ENCODE results near the gene INSRR. TPM values are rescaled to one million over a fixed set of nuclear protein-coding genes. Genes with fewer than 3 reads are reported as not detected.

INSRR gene
- total and polyA plus RNA-seq, 3 experiments from 2014 or later, result 0.07 TPM; not detected in 2

DNA sequence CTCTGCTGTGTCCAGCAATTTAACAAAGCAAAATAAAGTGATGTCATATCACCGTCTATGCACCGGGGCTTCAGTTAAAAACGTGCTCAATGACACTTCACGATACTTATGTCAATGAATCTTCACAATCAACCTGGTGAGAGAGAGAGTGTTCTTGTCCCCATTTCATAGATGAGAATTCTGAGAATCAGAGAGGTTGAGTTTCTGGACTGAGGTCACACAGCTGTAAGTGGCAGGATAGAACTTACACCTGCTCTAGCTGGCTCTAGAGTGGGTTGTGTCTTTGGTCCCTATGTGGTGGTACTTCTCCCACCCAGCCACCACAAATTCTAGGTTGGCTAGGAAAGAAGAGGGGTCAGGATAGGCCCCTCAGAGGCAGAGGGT is 6.9 kb upstream of the INSRR start:
- peaks cover 32% of the 10 kb centered on the region for H3K27me3 ChIP-seq (ENCODE audit: insufficient read depth, low read length, poor library complexity, severe bottlenecking)

GRCh38 chr1:156865258-156865657 is 6.3 kb upstream of the INSRR start:
- Histone ChIP-seq H3K9me3 (ENCODE audit: low read length) (no peaks in the 10 kb centered on the region), H3K27ac (ENCODE audit: low read depth, low read length) (peak overlapping the region; percentile 15), H3K4me1 (ENCODE audit: insufficient read depth, low read length) (peaks cover 19% of the 10 kb centered on the region), H3K4me3 (ENCODE audit: low read length) (no peak overlapping the region), H3K27me3 (ENCODE audit: insufficient read depth, low read length, poor library complexity, severe bottlenecking) (peaks cover 34% of the 10 kb centered on the region), H3K36me3 (ENCODE audit: insufficient read depth, low read length) (no peaks in the 10 kb centered on the region)
- no peak overlapping the region for H3K4me3 Mint-ChIP-seq
- H3K4me1 Mint-ChIP-seq, result peaks cover 19 to 30% (median 21%) of the 10 kb centered on the region in 3 donors
- CTCF ChIA-PET, result interaction anchor here (1.2 to 1.6 kb wide), 2 partner anchors 24 to 176 kb away, joined by 3 to 4 read pairs; no protein-coding TSS in a partner anchor
- POLR2A ChIA-PET, result no interaction called here
- peak overlapping the region in 1 of 8 donors; percentile 42 for H3K27ac Mint-ChIP-seq
- peaks cover 43 to 57% of the 10 kb centered on the region in 2 donors for H3K27me3 Mint-ChIP-seq
- DNase-seq, result no peak
- no peaks in the 10 kb centered on the region for H3K36me3 Mint-ChIP-seq
- no peaks in the 10 kb centered on the region for H3K9me3 Mint-ChIP-seq

More for the DNA sequence above, 6.9 kb upstream of the INSRR start:
- Histone ChIP-seq H3K4me1 (ENCODE audit: insufficient read depth, low read length) (peaks cover 14% of the 10 kb centered on the region), H3K9me3 (ENCODE audit: low read length) (no peaks in the 10 kb centered on the region), H3K4me3 (ENCODE audit: low read length) (no peak overlapping the region), H3K27ac (ENCODE audit: low read depth, low read length) (no peak overlapping the region), H3K36me3 (ENCODE audit: insufficient read depth, low read length) (no peaks in the 10 kb centered on the region)
- Mint-ChIP-seq H3K4me1 (peaks cover 17 to 27% (median 18%) of the 10 kb centered on the region in 3 donors), H3K9me3 (no peaks in the 10 kb centered on the region), H3K4me3 (no peak overlapping the region), H3K27ac (peak overlapping the region in 2 of 8 donors; percentile 1 to 42), H3K27me3 (peaks cover 42 to 53% of the 10 kb centered on the region in 2 donors), H3K36me3 (no peaks in the 10 kb centered on the region)
- no peak for DNase-seq
- CTCF ChIA-PET, result interaction anchor here (1.2 kb wide), 1 partner anchor 24 kb away, joined by 3 read pairs; no protein-coding TSS in a partner anchor
- POLR2A ChIA-PET, result no interaction called here

- H3K27me3 ChIP-seq (ENCODE audit: insufficient read depth, low read length, poor library complexity, severe bottlenecking), result peaks cover 35% of the 10 kb centered on the region
- Mint-ChIP-seq H3K4me3 (no peak overlapping the region), H3K27me3 (peaks cover 43 to 61% of the 10 kb centered on the region in 2 donors), H3K27ac (no peak overlapping the region), H3K4me1 (peaks cover 21 to 35% (median 24%) of the 10 kb centered on the region in 3 donors), H3K9me3 (no peaks in the 10 kb centered on the region), H3K36me3 (no peaks in the 10 kb centered on the region)
- no peak for DNase-seq
- H3K4me3 ChIP-seq (ENCODE audit: low read length), result no peak overlapping the region
- ChIA-PET CTCF (interaction anchor here (1.2 to 1.6 kb wide), 2 partner anchors 25 to 175 kb away, joined by 3 to 4 read pairs; no protein-coding TSS in a partner anchor), POLR2A (interaction anchor here (0.6 kb wide), 1 partner anchor 259 kb away, joined by 6 read pairs; no protein-coding TSS in a partner anchor)
- H3K36me3 ChIP-seq (ENCODE audit: insufficient read depth, low read length), result no peaks in the 10 kb centered on the region
- H3K4me1 ChIP-seq (ENCODE audit: insufficient read depth, low read length), result peaks cover 22% of the 10 kb centered on the region
- H3K9me3 ChIP-seq (ENCODE audit: low read length), result no peaks in the 10 kb centered on the region
- no peak overlapping the region for H3K27ac ChIP-seq (ENCODE audit: low read depth, low read length)
These were observed 5.9 kb upstream of the INSRR start for GRCh38 chr1:156864796-156865195.

- peaks cover 40 to 63% of the 10 kb centered on the region in 2 donors for H3K27me3 Mint-ChIP-seq
- DNase-seq, result no peak
- H3K36me3 Mint-ChIP-seq, result no peaks in the 10 kb centered on the region
- Histone ChIP-seq H3K27ac (ENCODE audit: low read depth, low read length) (peak overlapping the region; percentile 59), H3K27me3 (ENCODE audit: insufficient read depth, low read length, poor library complexity, severe bottlenecking) (peaks cover 36% of the 10 kb centered on the region), H3K9me3 (ENCODE audit: low read length) (no peaks in the 10 kb centered on the region), H3K4me3 (ENCODE audit: low read length) (no peak overlapping the region), H3K36me3 (ENCODE audit: insufficient read depth, low read length) (no peaks in the 10 kb centered on the region), H3K4me1 (ENCODE audit: insufficient read depth, low read length) (peaks cover 28% of the 10 kb centered on the region)
- ChIA-PET POLR2A (no interaction called here), CTCF (interaction anchor here (1.6 to 4.8 kb wide), 2 partner anchors 65 to 174 kb away, joined by 4 to 146 read pairs; no protein-coding TSS in a partner anchor)
- peaks cover 23 to 44% (median 26%) of the 10 kb centered on the region in 3 donors for H3K4me1 Mint-ChIP-seq
- H3K27ac Mint-ChIP-seq, result no peak overlapping the region
- peak overlapping the region in 1 of 7 donors; percentile 32 for H3K4me3 Mint-ChIP-seq
- no peaks in the 10 kb centered on the region for H3K9me3 Mint-ChIP-seq
These were observed 4.7 kb upstream of the INSRR start for GRCh38 chr1:156863631-156864030.

- peaks cover 40% of the 10 kb centered on the region for H3K27me3 ChIP-seq (ENCODE audit: insufficient read depth, low read length, poor library complexity, severe bottlenecking)
- ChIA-PET POLR2A (no interaction called here), CTCF (interaction anchor here (2.1 to 6.4 kb wide), 3 partner anchors 26 to 65 kb away, joined by 6 to 146 read pairs (median 109); no protein-coding TSS in a partner anchor)
- H3K27ac ChIP-seq (ENCODE audit: low read depth, low read length), result peak overlapping the region; percentile 59
- H3K4me3 Mint-ChIP-seq, result peak overlapping the region in 2 of 7 donors; percentile 45 to 48
- H3K27ac Mint-ChIP-seq, result no peak overlapping the region
- peaks cover 28% of the 10 kb centered on the region for H3K4me1 ChIP-seq (ENCODE audit: insufficient read depth, low read length)
- no peaks in the 10 kb centered on the region for H3K36me3 Mint-ChIP-seq
- H3K4me3 ChIP-seq (ENCODE audit: low read length), result no peak overlapping the region
- no peaks in the 10 kb centered on the region for H3K36me3 ChIP-seq (ENCODE audit: insufficient read depth, low read length)
- H3K27me3 Mint-ChIP-seq, result peaks cover 41 to 68% of the 10 kb centered on the region in 2 donors
- H3K4me1 Mint-ChIP-seq, result peaks cover 24 to 47% (median 28%) of the 10 kb centered on the region in 3 donors
- H3K9me3 ChIP-seq (ENCODE audit: low read length), result no peaks in the 10 kb centered on the region
- DNase-seq, result no peak
- H3K9me3 Mint-ChIP-seq, result no peaks in the 10 kb centered on the region
These were observed 4.2 kb upstream of the INSRR start for GRCh38 chr1:156862997-156863599.

DNA sequence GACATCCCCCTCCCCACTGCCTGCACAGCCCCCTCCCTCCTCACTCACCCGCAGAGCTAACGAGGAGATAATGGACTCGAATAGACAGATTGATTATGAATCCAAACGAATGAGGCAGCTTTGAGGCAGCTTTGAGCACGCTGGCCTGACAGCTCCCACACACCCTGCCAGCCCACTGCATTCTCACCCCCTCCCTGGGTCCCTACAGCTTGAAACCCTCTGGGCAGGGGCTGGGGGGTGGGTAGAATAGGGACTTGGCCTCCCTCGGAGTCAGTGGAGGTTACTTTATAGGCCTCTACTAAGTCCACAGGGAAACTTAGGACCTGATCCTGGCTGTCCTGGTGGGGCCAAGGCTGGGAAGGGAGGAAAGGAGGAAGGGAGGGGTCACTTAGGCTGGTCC is 3.7 kb upstream of the INSRR start:
- POLR2A ChIA-PET, result no interaction called here
- no peak overlapping the region for H3K4me3 ChIP-seq (ENCODE audit: low read length)
- H3K27ac Mint-ChIP-seq, result no peak overlapping the region
- no peaks in the 10 kb centered on the region for H3K36me3 Mint-ChIP-seq
- no peaks in the 10 kb centered on the region for H3K36me3 ChIP-seq (ENCODE audit: insufficient read depth, low read length)
- peaks cover 46 to 69% of the 10 kb centered on the region in 2 donors for H3K27me3 Mint-ChIP-seq
- H3K9me3 ChIP-seq (ENCODE audit: low read length), result no peaks in the 10 kb centered on the region
- CTCF ChIA-PET, result interaction anchor here (0.9 to 6.4 kb wide), 8 partner anchors 15 to 135 kb away, joined by 3 to 146 read pairs (median 50); partner anchors contain the start of genes ISG20L2, METTL25B and PEAR1
- H3K27me3 ChIP-seq (ENCODE audit: insufficient read depth, low read length, poor library complexity, severe bottlenecking), result peaks cover 40% of the 10 kb centered on the region
- peaks cover 24 to 47% (median 28%) of the 10 kb centered on the region in 3 donors for H3K4me1 Mint-ChIP-seq
- no peaks in the 10 kb centered on the region for H3K9me3 Mint-ChIP-seq
- H3K4me1 ChIP-seq (ENCODE audit: insufficient read depth, low read length), result peaks cover 28% of the 10 kb centered on the region
- no peak for DNase-seq
- H3K27ac ChIP-seq (ENCODE audit: low read depth, low read length), result peak overlapping the region; percentile 59
- H3K4me3 Mint-ChIP-seq, result peak overlapping the region in 1 of 7 donors; percentile 48

- Histone ChIP-seq H3K4me1 (ENCODE audit: insufficient read depth, low read length) (peaks cover 21% of the 10 kb centered on the region), H3K36me3 (ENCODE audit: insufficient read depth, low read length) (no peaks in the 10 kb centered on the region), H3K9me3 (ENCODE audit: low read length) (no peaks in the 10 kb centered on the region), H3K27me3 (ENCODE audit: insufficient read depth, low read length, poor library complexity, severe bottlenecking) (peaks cover 40% of the 10 kb centered on the region), H3K4me3 (ENCODE audit: low read length) (peak within 1 kb of the TSS; percentile 64), H3K27ac (ENCODE audit: low read depth, low read length) (no peak within 1 kb of the TSS)
- peaks cover 18 to 38% (median 24%) of the 10 kb centered on the region in 3 donors for H3K4me1 Mint-ChIP-seq
- ChIA-PET CTCF (interaction anchor here (0.9 to 6.4 kb wide), 34 partner anchors 8 to 415 kb away, joined by 3 to 146 read pairs (median 6); partner anchors contain the start of genes CRABP2, HDGF, ISG20L2 and METTL25B), POLR2A (interaction anchor here (0.6 to 2.6 kb wide), 10 partner anchors 12 to 140 kb away, joined by 3 to 16 read pairs (median 3); partner anchors contain the start of genes METTL25B and SH2D2A)
- peaks cover 45 to 68% of the 10 kb centered on the region in 2 donors for H3K27me3 Mint-ChIP-seq
- H3K4me3 Mint-ChIP-seq, result peak within 1 kb of the TSS; percentile 74 to 90 (median 81)
- H3K36me3 Mint-ChIP-seq, result no peaks in the 10 kb centered on the region
- no peaks in the 10 kb centered on the region for H3K9me3 Mint-ChIP-seq
- H3K27ac Mint-ChIP-seq, result peak within 1 kb of the TSS in 5 of 8 donors; percentile 14 to 91 (median 52)
- peak; percentile 46 to 74 (median 51) for DNase-seq
These were observed 1.9 kb upstream of the INSRR start, which contains the start of gene NTRK1 for GRCh38 chr1:156860628-156861423. Gene NTRK1, plus strand, starts transcription at chr1:156860865. Its CDS starts 70 bp downstream, at chr1:156860935.

Measured in CD8-positive, alpha-beta memory T cell (primary cell).